Measurements from ENCODE around the gene PITRM1. TPM values are rescaled to one million over a fixed set of nuclear protein-coding genes. Genes with fewer than 3 reads are reported as not detected.

PITRM1 gene
- total RNA-seq, 1 experiment from 2014 or later, result 83.5 TPM

DNA sequence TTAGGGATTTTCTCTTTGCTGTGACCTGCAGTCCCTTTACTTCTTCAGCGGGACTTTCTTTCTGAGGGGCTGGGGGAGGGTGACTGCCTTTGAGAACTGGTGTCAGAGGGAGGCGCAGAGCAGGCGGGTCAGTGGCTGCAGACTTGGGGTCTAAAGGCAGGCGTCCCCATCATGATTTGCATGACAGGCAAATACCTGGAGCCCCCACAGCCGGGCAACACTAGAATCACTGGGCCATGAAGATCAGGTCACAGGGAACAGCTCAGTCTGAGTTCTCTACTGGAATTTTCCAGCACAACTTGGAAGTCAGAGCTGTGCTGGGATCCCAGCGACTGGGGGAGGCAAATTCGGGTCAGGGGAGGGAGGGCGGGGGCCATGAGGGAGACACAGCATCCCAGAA, 29.2 kb upstream of the PITRM1 start:
- ChIA-PET POLR2A (ENCODE audit: low non-redundant PET) (interaction anchor here (0.6 kb wide), 1 partner anchor 119 kb away, joined by 4 read pairs; no protein-coding TSS in a partner anchor), CTCF (no interaction called here)
- no peak overlapping the region for H3K4me3 ChIP-seq (ENCODE audit: low read depth, low read length, poor library complexity, severe bottlenecking)
- H3K27ac ChIP-seq (ENCODE audit: low read depth, low read length, poor library complexity, severe bottlenecking), result no peak overlapping the region
- TF ChIP-seq, protein P1, sequence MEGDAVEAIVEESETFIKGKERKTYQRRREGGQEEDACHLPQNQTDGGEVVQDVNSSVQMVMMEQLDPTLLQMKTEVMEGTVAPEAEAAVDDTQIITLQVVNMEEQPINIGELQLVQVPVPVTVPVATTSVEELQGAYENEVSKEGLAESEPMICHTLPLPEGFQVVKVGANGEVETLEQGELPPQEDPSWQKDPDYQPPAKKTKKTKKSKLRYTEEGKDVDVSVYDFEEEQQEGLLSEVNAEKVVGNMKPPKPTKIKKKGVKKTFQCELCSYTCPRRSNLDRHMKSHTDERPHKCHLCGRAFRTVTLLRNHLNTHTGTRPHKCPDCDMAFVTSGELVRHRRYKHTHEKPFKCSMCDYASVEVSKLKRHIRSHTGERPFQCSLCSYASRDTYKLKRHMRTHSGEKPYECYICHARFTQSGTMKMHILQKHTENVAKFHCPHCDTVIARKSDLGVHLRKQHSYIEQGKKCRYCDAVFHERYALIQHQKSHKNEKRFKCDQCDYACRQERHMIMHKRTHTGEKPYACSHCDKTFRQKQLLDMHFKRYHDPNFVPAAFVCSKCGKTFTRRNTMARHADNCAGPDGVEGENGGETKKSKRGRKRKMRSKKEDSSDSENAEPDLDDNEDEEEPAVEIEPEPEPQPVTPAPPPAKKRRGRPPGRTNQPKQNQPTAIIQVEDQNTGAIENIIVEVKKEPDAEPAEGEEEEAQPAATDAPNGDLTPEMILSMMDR (conservative IDR thresholded peaks at IDR 0.05; ENCODE audit: low read depth, low read length), result no peak
- no peak for TF ChIP-seq EZH2 (IDR thresholded peaks at IDR 0.05; ENCODE audit: borderline replicate concordance, low read depth, low read length, poor library complexity, severe bottlenecking)
- no peak for DNase-seq (ENCODE audit: low spot score)
- peaks cover 8% of the 10 kb centered on the region for H3K4me1 ChIP-seq (ENCODE audit: insufficient read depth, low read length, poor library complexity, severe bottlenecking)
- no peaks in the 10 kb centered on the region for H3K27me3 ChIP-seq (replicated peaks; ENCODE audit: insufficient read depth, low read depth, low read length, poor library complexity)
- intact Hi-C loops (cut with micrococcal nuclease; ENCODE audit: unreplicated experiment), result no loop called here
- BruUV-seq (replicated peaks), result no TSS peak
- H3K36me3 ChIP-seq (ENCODE audit: insufficient read depth, low read length, poor library complexity, severe bottlenecking), result no peaks in the 10 kb centered on the region
- H3K9me3 ChIP-seq (ENCODE audit: low read depth, low read length, poor library complexity, severe bottlenecking), result no peaks in the 10 kb centered on the region

DNA sequence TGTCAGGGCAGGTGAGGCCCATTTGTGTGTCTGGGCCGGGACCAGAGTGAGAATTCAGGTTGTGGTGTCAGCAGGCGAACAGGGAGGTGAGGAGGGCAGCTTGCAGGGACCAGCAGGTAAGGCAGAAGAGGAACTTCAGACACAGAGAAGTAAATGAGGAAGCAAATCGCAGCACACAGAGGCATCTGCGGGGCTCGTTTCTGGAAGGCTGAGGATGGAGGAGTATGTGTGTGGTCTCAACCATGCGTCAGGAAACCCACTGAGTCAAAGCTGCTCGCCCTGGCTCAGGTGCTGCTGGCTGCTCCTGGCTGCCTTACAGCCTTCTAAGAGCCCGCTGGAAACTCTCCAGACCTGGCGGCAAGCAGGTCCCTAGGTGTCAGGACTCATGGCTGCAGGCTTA, 26.9 kb upstream of the PITRM1 start:
- no peaks in the 10 kb centered on the region for H3K27me3 ChIP-seq (replicated peaks; ENCODE audit: insufficient read depth, low read depth, low read length, poor library complexity)
- TF ChIP-seq, protein P1 (conservative IDR thresholded peaks at IDR 0.05; ENCODE audit: low read depth, low read length), result no peak
- no peak for TF ChIP-seq EZH2 (IDR thresholded peaks at IDR 0.05; ENCODE audit: borderline replicate concordance, low read depth, low read length, poor library complexity, severe bottlenecking)
- H3K27ac ChIP-seq (ENCODE audit: low read depth, low read length, poor library complexity, severe bottlenecking), result no peak overlapping the region
- H3K9me3 ChIP-seq (ENCODE audit: low read depth, low read length, poor library complexity, severe bottlenecking), result no peaks in the 10 kb centered on the region
- CTCF ChIA-PET, result no interaction called here
- intact Hi-C loops (cut with micrococcal nuclease; ENCODE audit: unreplicated experiment), result loop anchor here (5.0 to 10.0 kb wide), 3 partner anchors 1075 to 1568 kb away; no protein-coding TSS in a partner anchor
- no TSS peak for BruUV-seq (replicated peaks)
- DNase-seq (ENCODE audit: low spot score), result no peak
- H3K4me3 ChIP-seq (ENCODE audit: low read depth, low read length, poor library complexity, severe bottlenecking), result no peak overlapping the region
- peaks cover 8% of the 10 kb centered on the region for H3K4me1 ChIP-seq (ENCODE audit: insufficient read depth, low read length, poor library complexity, severe bottlenecking)
- no peaks in the 10 kb centered on the region for H3K36me3 ChIP-seq (ENCODE audit: insufficient read depth, low read length, poor library complexity, severe bottlenecking)
- POLR2A ChIA-PET (ENCODE audit: low non-redundant PET), result no interaction called here

DNA sequence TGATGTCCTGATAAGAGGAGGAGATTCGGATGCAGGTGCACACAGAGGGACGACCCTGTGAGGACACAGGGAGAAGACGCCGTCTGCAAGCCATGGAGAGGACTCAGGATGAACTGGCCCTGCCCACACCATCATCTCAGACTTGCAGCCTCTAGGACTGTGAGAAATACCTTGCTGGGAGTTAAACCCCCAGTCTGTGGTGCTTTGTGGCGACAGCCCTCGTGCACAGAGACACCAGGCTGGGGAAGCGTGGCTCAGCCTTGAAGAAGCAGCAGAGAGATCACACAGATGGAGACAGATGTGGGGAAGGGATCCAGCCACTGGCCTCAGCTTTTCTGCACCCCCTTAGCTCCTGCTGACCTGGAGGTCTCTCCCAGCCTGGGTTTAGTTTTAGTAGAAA, 26.3 kb upstream of the PITRM1 start:
- H3K36me3 ChIP-seq (ENCODE audit: insufficient read depth, low read length, poor library complexity, severe bottlenecking), result no peaks in the 10 kb centered on the region
- BruUV-seq (replicated peaks), result no TSS peak
- CTCF ChIA-PET, result no interaction called here
- POLR2A ChIA-PET (ENCODE audit: low non-redundant PET), result no interaction called here
- H3K4me3 ChIP-seq (ENCODE audit: low read depth, low read length, poor library complexity, severe bottlenecking), result no peak overlapping the region
- intact Hi-C loops (cut with micrococcal nuclease; ENCODE audit: unreplicated experiment), result loop anchor here (5.0 to 10.0 kb wide), 3 partner anchors 1076 to 1568 kb away; no protein-coding TSS in a partner anchor
- no peaks in the 10 kb centered on the region for H3K9me3 ChIP-seq (ENCODE audit: low read depth, low read length, poor library complexity, severe bottlenecking)
- DNase-seq (ENCODE audit: low spot score), result no peak
- TF ChIP-seq EZH2 (IDR thresholded peaks at IDR 0.05; ENCODE audit: borderline replicate concordance, low read depth, low read length, poor library complexity, severe bottlenecking), result no peak
- TF ChIP-seq, protein P1 (conservative IDR thresholded peaks at IDR 0.05; ENCODE audit: low read depth, low read length), result no peak
- H3K27ac ChIP-seq (ENCODE audit: low read depth, low read length, poor library complexity, severe bottlenecking), result no peak overlapping the region
- no peaks in the 10 kb centered on the region for H3K27me3 ChIP-seq (replicated peaks; ENCODE audit: insufficient read depth, low read depth, low read length, poor library complexity)
- H3K4me1 ChIP-seq (ENCODE audit: insufficient read depth, low read length, poor library complexity, severe bottlenecking), result peaks cover 8% of the 10 kb centered on the region
